Hepatocyte (in vitro differentiated cells): ENCODE data around the gene NEURL2.

ENCODE experiments used
- EZH2 ChIP-seq: fragments of 200-600 bp; sonication (generic); IDR thresholded peaks from 2 replicates; pipeline ENCODE4 v1.6.1; 2016; ENCODE audit warnings: antibody characterized with exemption, mild to moderate bottlenecking, borderline replicate concordance
- EZH2phosphoT487 ChIP-seq: fragments of 200-600 bp; sonication (generic); IDR thresholded peaks from one replicate; pipeline ENCODE4 v1.6.1; 2018; ENCODE audit warnings: antibody characterized with exemption, mild to moderate bottlenecking, low read depth, moderate library complexity; ENCODE audit not compliant: unreplicated experiment, severe bottlenecking
- TF ChIP-seq, protein P1 (sequence below): fragments of 200-600 bp; sonication (generic); IDR thresholded peaks from 2 replicates; pipeline ENCODE4 v1.5.1; 2016; ENCODE audit warnings: antibody characterized with exemption, mild to moderate bottlenecking; ENCODE audit not compliant: poor library complexity

DNA sequence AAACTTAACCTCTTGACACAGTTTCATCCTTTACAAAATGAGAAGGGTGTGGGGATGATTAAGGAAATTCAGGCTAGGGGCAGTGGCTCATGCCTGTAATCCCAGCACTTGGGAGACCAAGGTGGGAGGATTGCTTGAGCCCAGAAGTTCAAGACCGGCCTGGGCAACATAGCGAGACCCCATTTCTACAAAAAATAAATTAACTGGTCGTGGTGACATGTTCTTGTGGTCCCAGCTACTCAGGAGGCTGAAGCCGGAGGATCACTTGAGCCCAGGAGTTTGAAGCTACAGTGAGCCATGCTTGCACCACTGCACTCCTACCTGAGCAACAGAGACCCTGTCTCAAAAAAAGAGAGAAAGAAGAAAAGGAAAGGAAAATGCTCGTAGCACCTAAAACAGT, 24.6 kb downstream of the NEURL2 start:
- TF ChIP-seq EZH2phosphoT487 (no peak), EZH2 (no peak)
- TF ChIP-seq, protein P1, sequence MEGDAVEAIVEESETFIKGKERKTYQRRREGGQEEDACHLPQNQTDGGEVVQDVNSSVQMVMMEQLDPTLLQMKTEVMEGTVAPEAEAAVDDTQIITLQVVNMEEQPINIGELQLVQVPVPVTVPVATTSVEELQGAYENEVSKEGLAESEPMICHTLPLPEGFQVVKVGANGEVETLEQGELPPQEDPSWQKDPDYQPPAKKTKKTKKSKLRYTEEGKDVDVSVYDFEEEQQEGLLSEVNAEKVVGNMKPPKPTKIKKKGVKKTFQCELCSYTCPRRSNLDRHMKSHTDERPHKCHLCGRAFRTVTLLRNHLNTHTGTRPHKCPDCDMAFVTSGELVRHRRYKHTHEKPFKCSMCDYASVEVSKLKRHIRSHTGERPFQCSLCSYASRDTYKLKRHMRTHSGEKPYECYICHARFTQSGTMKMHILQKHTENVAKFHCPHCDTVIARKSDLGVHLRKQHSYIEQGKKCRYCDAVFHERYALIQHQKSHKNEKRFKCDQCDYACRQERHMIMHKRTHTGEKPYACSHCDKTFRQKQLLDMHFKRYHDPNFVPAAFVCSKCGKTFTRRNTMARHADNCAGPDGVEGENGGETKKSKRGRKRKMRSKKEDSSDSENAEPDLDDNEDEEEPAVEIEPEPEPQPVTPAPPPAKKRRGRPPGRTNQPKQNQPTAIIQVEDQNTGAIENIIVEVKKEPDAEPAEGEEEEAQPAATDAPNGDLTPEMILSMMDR, result no peak
